C4-2B (cell line): ENCODE measurements around the gene SPATS2L.

Experiments used
- ZFX ChIP-seq: fragments of 450-650 bp; IDR thresholded peaks from 2 replicates; pipeline ENCODE4 v1.6.1; 2017
- TF ChIP-seq, protein P1 (sequence below): fragments of 450-650 bp; conservative IDR thresholded peaks from 2 replicates; pipeline ENCODE4 v1.5.1; 2017; ENCODE audit warnings: mild to moderate bottlenecking

DNA sequence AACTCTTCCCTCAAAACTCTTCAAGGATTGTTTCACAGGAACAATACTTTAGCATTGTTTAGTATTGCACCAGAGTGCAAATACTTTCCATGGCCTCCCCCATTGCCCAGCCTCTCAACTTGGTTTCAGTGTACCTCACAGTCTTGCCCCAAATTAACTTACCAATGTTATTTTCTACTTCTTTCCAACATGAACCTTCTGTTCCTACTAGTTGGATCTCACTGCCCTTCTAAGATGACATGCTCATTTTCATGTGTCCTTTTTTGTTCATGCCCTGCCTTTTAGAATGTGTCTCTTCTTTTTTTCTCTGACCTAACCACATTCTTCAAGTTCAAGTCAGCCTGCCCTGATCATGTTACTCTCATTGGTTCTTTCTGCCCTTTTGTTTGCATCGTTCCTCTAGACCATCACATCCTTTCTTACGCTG is 4.1 kb downstream of the SPATS2L start:
- TF ChIP-seq, protein P1, sequence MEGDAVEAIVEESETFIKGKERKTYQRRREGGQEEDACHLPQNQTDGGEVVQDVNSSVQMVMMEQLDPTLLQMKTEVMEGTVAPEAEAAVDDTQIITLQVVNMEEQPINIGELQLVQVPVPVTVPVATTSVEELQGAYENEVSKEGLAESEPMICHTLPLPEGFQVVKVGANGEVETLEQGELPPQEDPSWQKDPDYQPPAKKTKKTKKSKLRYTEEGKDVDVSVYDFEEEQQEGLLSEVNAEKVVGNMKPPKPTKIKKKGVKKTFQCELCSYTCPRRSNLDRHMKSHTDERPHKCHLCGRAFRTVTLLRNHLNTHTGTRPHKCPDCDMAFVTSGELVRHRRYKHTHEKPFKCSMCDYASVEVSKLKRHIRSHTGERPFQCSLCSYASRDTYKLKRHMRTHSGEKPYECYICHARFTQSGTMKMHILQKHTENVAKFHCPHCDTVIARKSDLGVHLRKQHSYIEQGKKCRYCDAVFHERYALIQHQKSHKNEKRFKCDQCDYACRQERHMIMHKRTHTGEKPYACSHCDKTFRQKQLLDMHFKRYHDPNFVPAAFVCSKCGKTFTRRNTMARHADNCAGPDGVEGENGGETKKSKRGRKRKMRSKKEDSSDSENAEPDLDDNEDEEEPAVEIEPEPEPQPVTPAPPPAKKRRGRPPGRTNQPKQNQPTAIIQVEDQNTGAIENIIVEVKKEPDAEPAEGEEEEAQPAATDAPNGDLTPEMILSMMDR = no peak
- TF ChIP-seq ZFX = no peak
